HepG2 (cell line): ENCODE results near the gene GATD1. TPM values are rescaled to one million over a fixed set of nuclear protein-coding genes. Genes with fewer than 3 reads are reported as not detected.

ENCODE experiments used
- ETV6 ChIP-seq: sonication (generic); formaldehyde crosslinking; conservative IDR thresholded peaks from 2 replicates; pipeline ENCODE4 v1.4.0; 2020; ENCODE audit warnings: missing genetic modification reagents
- GATA4 ChIP-seq: sonication (generic); IDR thresholded peaks from 2 replicates; pipeline ENCODE4 v1.6.1; 2016; ENCODE audit warnings: antibody characterized with exemption, low read depth, borderline replicate concordance
- HES4 ChIP-seq: sonication (generic); formaldehyde crosslinking; IDR thresholded peaks from 2 replicates; pipeline ENCODE4 v1.9.0; 2021; ENCODE audit warnings: mild to moderate bottlenecking, missing genetic modification reagents, borderline replicate concordance
- NR2C2 ChIP-seq: sonication (generic); formaldehyde crosslinking; IDR thresholded peaks from 2 replicates; pipeline ENCODE4 v1.4.0; 2020; ENCODE audit warnings: missing genetic modification reagents, mild to moderate bottlenecking, moderate library complexity, borderline replicate concordance
- NR2F2 ChIP-seq: IDR thresholded peaks from 2 replicates; pipeline ENCODE4 v1.6.1; 2012; ENCODE audit warnings: low read depth, inconsistent platforms, borderline replicate concordance
- PAF1 ChIP-seq: IDR thresholded peaks from 2 replicates; pipeline ENCODE4 v1.6.1; 2016; ENCODE audit warnings: missing genetic modification reagents, missing compliant biosample characterization
- RBAK ChIP-seq: sonication (generic); formaldehyde crosslinking; IDR thresholded peaks from 2 replicates; pipeline ENCODE4 v1.5.1; 2020; ENCODE audit warnings: mild to moderate bottlenecking, missing genetic modification reagents
- SUZ12 ChIP-seq: fragments of 150-350 bp; IDR thresholded peaks from 2 replicates; pipeline ENCODE4 v1.6.1; 2014; ENCODE audit warnings: low read depth, low read length
- WIZ ChIP-seq: sonication (generic); formaldehyde crosslinking; IDR thresholded peaks from 2 replicates; pipeline ENCODE4 v1.5.1; 2020; ENCODE audit warnings: mild to moderate bottlenecking, missing genetic modification reagents
- ZKSCAN1 ChIP-seq: fragments of 150-350 bp; IDR thresholded peaks from 2 replicates; pipeline ENCODE4 v1.6.1; 2014; ENCODE audit warnings: low read length
- ZNF264 ChIP-seq: sonication (generic); formaldehyde crosslinking; IDR thresholded peaks from 2 replicates; pipeline ENCODE4 v1.4.0; 2020; ENCODE audit warnings: missing genetic modification reagents
- ZNF547 ChIP-seq: sonication (generic); formaldehyde crosslinking; IDR thresholded peaks from 2 replicates; pipeline ENCODE4 v1.5.1; 2020; ENCODE audit warnings: mild to moderate bottlenecking, missing genetic modification reagents
- ZNF768 ChIP-seq: sonication (generic); formaldehyde crosslinking; IDR thresholded peaks from 2 replicates; pipeline ENCODE4 v1.4.0; 2020; ENCODE audit warnings: missing genetic modification reagents
- ZSCAN22 ChIP-seq: sonication (generic); formaldehyde crosslinking; IDR thresholded peaks from 2 replicates; pipeline ENCODE4 v1.4.0; 2020; ENCODE audit warnings: mild to moderate bottlenecking, missing genetic modification reagents
- polyA plus RNA-seq, 8 experiments: library from polyadenylated mRNA; depleted of rRNA in 3 of 8; stranded (reverse) in 7 of 8; unstranded in 1 of 8; fragments of >200 nt; fragmentation: Illumina TruSeq in 4 of 8; extraction: Trizol in 4 of 8; gene quantifications; 2 replicates each; pipeline versions ENCODE4 v1.2.1 to v1.2.3, GENCODE V29; 2011 to 2016; ENCODE audit warnings: low read depth in 4 of 8, missing spikeins in 1 of 8, mixed read lengths in 1 of 8; ENCODE audit not compliant: insufficient read depth in 1 of 8
- total RNA-seq, 5 experiments: library from RNA; depleted of rRNA; stranded (reverse); fragments of >200 nt; fragmentation: Illumina TruSeq; extraction: Trizol; gene quantifications; 2 replicates each; pipeline ENCODE4 v1.2.3, GENCODE V29; 2016; ENCODE audit warnings: low read depth in 1 of 5
- TF ChIP-seq, protein P1 (sequence below): sonication (generic); formaldehyde crosslinking; IDR thresholded peaks from 2 replicates; pipeline ENCODE4 v1.4.0; 2020; ENCODE audit warnings: missing genetic modification reagents
- TF ChIP-seq, protein P2 (sequence below): sonication (generic); formaldehyde crosslinking; IDR thresholded peaks from 2 replicates; pipeline ENCODE4 v1.4.0; 2020; ENCODE audit warnings: missing genetic modification reagents; ENCODE audit errors: not compliant biosample characterization
- TF ChIP-seq, protein P3 (sequence below): sonication (generic); formaldehyde crosslinking; IDR thresholded peaks from 2 replicates; pipeline ENCODE4 v1.4.0; 2020; ENCODE audit warnings: missing genetic modification reagents
- TF ChIP-seq, protein P4 (sequence below): sonication (generic); formaldehyde crosslinking; IDR thresholded peaks from 2 replicates; pipeline ENCODE4 v1.5.0; 2020; ENCODE audit warnings: mild to moderate bottlenecking, missing genetic modification reagents
- TF ChIP-seq, protein P5 (sequence below): sonication (generic); formaldehyde crosslinking; IDR thresholded peaks from 2 replicates; pipeline ENCODE4 v1.4.0; 2020; ENCODE audit warnings: mild to moderate bottlenecking, low read depth, missing genetic modification reagents
- TF ChIP-seq, protein P6 (sequence below): sonication (generic); formaldehyde crosslinking; IDR thresholded peaks from 2 replicates; pipeline ENCODE4 v1.4.0; 2020; ENCODE audit warnings: missing genetic modification reagents, borderline replicate concordance

The GATD1 gene
- total and polyA plus RNA-seq, 2 of the 13 experiments (the other 11 are each of a cell fraction or from before 2014, with no cell fraction given), result 31.3 to 60.5 TPM

DNA sequence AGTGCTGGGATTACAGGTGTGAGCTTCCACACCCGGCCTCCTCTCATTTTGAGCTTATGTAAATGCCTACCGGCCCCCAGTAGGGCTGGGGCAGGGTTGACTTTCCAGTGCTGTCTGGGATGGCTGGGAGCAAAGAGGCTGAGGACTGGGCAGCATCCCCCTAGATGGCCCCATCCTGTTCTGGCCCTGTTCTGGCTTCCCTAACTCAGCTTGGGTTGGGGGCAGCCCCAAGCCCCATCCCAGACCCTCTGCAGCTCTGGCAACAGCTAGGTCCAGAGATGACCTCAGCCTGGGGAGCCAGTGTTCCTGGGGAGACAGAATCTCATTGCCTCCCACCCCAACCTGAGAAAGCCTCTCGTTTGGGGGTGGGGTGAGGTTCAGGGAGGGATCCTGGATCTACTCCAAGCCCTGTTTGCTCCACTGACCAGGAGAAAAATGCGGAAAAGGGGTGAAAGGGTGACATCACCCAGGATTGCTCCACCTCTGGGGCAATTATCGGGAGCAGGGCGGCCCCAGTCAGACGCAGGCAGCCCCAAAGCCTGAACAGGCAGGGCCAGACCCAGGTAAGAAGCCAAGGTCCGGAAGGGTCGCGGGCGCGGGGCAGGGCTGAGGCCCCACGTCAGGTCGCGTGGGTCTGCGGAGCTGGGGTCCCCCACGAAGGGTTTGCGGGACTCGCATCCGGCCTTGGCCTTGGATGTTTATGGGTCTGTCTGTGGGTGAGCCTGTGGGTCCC is 41.3 kb upstream of the GATD1 start, which contains the start of gene PNPLA2 (continued):
- TF ChIP-seq, protein P1, sequence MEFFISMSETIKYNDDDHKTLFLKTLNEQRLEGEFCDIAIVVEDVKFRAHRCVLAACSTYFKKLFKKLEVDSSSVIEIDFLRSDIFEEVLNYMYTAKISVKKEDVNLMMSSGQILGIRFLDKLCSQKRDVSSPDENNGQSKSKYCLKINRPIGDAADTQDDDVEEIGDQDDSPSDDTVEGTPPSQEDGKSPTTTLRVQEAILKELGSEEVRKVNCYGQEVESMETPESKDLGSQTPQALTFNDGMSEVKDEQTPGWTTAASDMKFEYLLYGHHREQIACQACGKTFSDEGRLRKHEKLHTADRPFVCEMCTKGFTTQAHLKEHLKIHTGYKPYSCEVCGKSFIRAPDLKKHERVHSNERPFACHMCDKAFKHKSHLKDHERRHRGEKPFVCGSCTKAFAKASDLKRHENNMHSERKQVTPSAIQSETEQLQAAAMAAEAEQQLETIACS (CRISPR knock-in tag), result no peak
- TF ChIP-seq NR2F2, result no peak
- TF ChIP-seq, protein P2, sequence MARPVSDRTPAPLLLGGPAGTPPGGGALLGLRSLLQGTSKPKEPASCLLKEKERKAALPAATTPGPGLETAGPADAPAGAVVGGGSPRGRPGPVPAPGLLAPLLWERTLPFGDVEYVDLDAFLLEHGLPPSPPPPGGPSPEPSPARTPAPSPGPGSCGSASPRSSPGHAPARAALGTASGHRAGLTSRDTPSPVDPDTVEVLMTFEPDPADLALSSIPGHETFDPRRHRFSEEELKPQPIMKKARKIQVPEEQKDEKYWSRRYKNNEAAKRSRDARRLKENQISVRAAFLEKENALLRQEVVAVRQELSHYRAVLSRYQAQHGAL (CRISPR knock-in tag), result no peak
- TF ChIP-seq, protein P3, sequence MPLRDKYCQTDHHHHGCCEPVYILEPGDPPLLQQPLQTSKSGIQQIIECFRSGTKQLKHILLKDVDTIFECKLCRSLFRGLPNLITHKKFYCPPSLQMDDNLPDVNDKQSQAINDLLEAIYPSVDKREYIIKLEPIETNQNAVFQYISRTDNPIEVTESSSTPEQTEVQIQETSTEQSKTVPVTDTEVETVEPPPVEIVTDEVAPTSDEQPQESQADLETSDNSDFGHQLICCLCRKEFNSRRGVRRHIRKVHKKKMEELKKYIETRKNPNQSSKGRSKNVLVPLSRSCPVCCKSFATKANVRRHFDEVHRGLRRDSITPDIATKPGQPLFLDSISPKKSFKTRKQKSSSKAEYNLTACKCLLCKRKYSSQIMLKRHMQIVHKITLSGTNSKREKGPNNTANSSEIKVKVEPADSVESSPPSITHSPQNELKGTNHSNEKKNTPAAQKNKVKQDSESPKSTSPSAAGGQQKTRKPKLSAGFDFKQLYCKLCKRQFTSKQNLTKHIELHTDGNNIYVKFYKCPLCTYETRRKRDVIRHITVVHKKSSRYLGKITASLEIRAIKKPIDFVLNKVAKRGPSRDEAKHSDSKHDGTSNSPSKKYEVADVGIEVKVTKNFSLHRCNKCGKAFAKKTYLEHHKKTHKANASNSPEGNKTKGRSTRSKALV, result no peak
- TF ChIP-seq, protein P4, sequence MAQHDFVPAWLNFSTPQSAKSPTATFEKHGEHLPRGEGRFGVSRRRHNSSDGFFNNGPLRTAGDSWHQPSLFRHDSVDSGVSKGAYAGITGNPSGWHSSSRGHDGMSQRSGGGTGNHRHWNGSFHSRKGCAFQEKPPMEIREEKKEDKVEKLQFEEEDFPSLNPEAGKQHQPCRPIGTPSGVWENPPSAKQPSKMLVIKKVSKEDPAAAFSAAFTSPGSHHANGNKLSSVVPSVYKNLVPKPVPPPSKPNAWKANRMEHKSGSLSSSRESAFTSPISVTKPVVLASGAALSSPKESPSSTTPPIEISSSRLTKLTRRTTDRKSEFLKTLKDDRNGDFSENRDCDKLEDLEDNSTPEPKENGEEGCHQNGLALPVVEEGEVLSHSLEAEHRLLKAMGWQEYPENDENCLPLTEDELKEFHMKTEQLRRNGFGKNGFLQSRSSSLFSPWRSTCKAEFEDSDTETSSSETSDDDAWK (CRISPR knock-in tag), result no peak
- TF ChIP-seq, protein P5, sequence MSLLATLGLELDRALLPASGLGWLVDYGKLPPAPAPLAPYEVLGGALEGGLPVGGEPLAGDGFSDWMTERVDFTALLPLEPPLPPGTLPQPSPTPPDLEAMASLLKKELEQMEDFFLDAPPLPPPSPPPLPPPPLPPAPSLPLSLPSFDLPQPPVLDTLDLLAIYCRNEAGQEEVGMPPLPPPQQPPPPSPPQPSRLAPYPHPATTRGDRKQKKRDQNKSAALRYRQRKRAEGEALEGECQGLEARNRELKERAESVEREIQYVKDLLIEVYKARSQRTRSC, result no peak
- no peak for TF ChIP-seq HES4 (CRISPR knock-in tag)
- 0 out of 2 replicates have a peak, but pooled peaks have one; percentile 27 for TF ChIP-seq GATA4
- TF ChIP-seq, protein P6, sequence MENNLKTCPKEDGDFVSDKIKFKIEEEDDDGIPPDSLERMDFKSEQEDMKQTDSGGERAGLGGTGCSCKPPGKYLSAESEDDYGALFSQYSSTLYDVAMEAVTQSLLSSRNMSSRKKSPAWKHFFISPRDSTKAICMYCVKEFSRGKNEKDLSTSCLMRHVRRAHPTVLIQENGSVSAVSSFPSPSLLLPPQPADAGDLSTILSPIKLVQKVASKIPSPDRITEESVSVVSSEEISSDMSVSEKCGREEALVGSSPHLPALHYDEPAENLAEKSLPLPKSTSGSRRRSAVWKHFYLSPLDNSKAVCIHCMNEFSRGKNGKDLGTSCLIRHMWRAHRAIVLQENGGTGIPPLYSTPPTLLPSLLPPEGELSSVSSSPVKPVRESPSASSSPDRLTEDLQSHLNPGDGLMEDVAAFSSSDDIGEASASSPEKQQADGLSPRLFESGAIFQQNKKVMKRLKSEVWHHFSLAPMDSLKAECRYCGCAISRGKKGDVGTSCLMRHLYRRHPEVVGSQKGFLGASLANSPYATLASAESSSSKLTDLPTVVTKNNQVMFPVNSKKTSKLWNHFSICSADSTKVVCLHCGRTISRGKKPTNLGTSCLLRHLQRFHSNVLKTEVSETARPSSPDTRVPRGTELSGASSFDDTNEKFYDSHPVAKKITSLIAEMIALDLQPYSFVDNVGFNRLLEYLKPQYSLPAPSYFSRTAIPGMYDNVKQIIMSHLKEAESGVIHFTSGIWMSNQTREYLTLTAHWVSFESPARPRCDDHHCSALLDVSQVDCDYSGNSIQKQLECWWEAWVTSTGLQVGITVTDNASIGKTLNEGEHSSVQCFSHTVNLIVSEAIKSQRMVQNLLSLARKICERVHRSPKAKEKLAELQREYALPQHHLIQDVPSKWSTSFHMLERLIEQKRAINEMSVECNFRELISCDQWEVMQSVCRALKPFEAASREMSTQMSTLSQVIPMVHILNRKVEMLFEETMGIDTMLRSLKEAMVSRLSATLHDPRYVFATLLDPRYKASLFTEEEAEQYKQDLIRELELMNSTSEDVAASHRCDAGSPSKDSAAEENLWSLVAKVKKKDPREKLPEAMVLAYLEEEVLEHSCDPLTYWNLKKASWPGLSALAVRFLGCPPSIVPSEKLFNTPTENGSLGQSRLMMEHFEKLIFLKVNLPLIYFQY (CRISPR knock-in tag), result 0 out of 2 replicates have a peak, but pooled peaks have one; percentile 10
- TF ChIP-seq WIZ, result no peak
- TF ChIP-seq ZKSCAN1, result no peak
- TF ChIP-seq RBAK (CRISPR knock-in tag), result no peak
- TF ChIP-seq ETV6 (CRISPR knock-in tag), result no peak
- no peak for TF ChIP-seq ZNF264
- no peak for TF ChIP-seq SUZ12
- TF ChIP-seq PAF1 (CRISPR knock-in tag), result no peak
- TF ChIP-seq ZNF768 (CRISPR knock-in tag), result no peak
- no peak for TF ChIP-seq ZNF547
- no peak for TF ChIP-seq ZSCAN22 (CRISPR knock-in tag)
- TF ChIP-seq NR2C2 (CRISPR knock-in tag), result no peak
